ENCODE results near the gene PTX3.

PTX3 gene

DNA sequence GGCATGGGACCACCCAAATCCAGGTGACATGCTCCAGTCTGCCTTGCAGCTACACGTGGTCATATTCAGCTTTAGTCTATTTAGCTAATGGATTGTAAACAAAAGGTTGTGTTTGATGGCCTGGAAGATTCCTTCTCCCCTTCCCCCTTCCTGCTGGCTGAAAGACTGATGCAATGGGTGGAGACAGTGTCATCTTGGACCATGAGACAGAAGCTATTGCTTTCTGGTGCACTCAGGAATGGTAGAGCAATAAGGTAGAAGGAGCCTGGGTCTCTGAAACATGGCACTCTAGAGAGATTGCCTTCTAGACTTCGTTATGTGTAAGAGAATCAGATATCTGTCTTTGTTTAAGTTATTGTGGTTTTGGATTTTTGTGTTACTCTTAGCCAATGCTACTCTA is 25.7 kb upstream of the PTX3 start:
- no peak for TF ChIP-seq POLR2A (IDR thresholded peaks at IDR 0.05; ENCODE audit: low read depth, low read length)
- DNase-seq (ENCODE audit: insufficient read length, low spot score) (no peak), FAIRE-seq (no peak)

DNA sequence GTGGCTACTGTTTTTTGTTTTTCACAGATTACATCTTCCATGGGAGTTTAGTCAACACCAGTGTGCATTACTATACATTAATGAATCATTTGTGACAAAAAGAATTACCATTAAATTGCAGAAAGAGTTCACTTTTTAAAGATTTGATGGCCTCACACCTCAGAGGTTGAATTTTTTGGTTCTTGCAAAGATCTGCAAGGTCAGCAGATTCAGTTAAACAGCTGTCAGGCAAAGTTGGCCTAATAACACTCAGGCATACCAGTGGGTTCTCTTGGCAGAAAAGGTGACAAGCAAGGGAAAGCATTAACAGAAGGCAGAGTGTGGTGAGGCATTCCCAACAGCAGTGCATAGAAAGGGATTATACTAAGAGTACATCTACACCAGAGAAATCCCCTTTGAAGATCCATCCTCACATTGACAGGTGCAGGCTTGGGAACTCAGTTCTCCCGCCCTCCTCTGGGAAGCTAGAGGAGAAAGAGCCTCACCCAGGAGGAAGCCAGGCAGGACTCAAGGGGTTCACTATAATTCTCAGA is 24.3 kb upstream of the PTX3 start:
- no peak for TF ChIP-seq POLR2A (IDR thresholded peaks at IDR 0.05; ENCODE audit: low read depth, low read length)
- DNase-seq (ENCODE audit: insufficient read length, low spot score), result no peak
- no peak for FAIRE-seq

DNA sequence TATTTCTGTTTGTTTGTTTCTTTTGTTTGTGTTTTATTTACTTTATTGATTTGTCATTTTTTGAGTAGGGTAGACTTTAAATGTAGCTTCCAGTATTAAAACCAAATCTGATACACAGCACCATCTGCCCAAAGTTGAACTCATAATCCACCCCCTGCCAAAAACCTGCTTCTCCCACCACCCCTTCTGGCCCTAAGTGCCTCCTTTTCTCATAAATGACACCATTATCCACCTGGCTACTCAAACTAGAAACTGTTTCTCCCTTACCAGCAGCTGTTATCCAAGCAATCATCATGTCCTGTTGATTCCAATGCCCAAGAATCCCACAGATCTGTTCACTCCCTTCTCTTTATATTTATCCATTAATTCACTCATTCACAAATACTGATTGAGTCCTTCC is 21.8 kb upstream of the PTX3 start:
- FAIRE-seq (no peak), DNase-seq (ENCODE audit: insufficient read length, low spot score) (no peak)
- no peak for TF ChIP-seq POLR2A (IDR thresholded peaks at IDR 0.05; ENCODE audit: low read depth, low read length)

DNA sequence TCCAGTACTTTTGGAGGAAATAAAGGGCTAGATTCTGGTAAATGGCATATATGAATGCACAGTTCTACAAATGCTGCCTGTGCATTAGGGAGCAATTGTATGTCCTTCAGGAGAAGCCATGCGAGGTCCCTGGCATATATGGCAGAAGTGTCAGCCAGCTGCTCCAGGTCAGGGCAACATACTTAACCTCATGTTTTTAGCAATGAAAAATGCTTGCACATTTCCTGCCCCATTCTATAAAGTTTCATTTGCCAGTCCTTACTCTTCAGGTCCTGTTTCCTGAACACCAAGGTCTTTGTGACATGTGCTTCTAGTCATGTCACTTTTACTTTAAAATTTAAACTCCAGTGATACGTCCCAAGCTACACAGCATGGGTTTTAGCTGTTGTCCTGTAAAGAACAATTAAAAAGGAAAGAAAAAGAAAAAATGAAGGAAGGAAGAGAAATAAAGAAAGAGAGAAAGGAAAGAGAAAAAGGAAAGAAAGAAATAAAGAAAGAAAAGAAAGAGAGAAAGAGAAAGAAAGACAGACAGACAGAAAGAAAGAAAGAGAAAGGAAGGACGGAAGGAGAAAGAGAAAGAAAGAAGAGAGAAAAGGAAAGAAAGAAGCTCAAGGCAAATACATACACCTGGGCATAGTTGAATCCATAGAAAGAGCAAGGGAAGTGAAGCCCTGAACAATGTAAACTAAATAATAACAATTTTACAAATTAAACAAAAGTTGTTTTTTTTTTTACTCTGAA is 20.1 kb upstream of the PTX3 start:
- DNase-seq (ENCODE audit: insufficient read length, low spot score) (no peak), FAIRE-seq (no peak)
- TF ChIP-seq POLR2A (IDR thresholded peaks at IDR 0.05; ENCODE audit: low read depth, low read length), result no peak

DNA sequence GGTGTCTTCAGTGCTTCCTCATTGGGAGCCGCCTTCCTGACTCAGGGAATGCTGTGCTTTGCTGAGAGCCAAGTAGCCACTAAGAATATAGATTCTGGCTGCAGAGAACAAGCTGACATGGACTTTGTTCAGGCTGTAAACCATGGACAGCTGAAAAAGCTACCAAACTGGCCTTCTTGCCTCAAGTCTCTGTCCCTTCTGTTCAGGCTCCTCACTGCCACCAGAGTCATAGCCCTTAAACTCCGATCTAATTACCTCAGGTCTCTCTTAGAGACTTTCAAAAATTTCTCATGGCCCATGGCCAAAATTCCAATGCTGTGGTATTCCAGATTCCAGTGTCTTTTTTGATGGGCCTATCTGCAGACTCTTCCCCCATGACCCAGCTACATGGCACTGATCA is 19.4 kb upstream of the PTX3 start:
- DNase-seq (ENCODE audit: insufficient read length, low spot score), result no peak
- TF ChIP-seq POLR2A (IDR thresholded peaks at IDR 0.05; ENCODE audit: low read depth, low read length), result no peak
- FAIRE-seq, result peak; percentile 75

DNA sequence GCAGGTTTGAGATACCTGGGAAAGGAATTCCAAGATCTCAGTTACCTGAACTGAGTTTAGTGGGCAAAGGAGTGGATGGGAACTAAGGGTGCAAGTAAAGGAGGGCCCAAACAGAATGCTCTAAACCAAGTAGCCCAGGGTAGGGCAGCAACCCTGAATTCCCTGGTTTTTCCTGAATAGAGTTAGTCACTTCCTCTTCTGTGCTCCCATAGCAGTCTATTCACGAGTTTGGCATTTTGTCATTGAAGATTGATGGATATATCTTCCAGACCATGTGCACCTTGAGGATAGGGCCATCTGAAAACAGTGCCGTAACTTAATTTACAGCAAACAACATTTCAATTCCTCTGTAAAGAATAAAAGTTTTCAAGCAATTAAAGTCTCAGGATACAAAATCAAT is 18.5 kb upstream of the PTX3 start:
- no peak for DNase-seq (ENCODE audit: insufficient read length, low spot score)
- TF ChIP-seq POLR2A (IDR thresholded peaks at IDR 0.05; ENCODE audit: low read depth, low read length), result no peak
- FAIRE-seq, result peak; percentile 88

DNA sequence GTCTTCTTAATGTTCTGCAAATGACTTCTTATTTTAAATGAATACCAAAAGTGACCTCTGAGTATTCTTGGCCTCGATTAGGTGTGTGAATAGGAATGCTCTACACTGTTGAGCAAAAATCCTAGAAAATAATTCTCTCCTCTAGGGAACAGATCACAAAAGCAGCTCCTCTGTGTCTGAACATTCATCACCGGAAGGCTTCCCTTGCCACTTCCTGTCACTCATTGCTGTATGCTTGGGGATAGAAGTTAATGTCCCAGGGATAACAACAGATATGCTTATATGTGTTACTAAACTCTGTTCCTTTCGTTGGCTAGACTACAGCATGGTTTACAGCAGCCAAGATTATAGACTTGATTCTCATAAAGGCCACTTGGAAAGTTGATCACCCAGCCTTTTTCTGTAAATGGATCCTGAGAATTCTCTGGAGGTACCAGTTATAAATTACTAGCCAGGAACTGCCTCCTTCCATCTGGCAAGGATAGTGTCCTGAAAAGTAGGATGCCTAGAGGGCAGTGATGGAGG is 16.0 kb upstream of the PTX3 start:
- DNase-seq (ENCODE audit: insufficient read length, low spot score) (no peak), FAIRE-seq (no peak)

DNA sequence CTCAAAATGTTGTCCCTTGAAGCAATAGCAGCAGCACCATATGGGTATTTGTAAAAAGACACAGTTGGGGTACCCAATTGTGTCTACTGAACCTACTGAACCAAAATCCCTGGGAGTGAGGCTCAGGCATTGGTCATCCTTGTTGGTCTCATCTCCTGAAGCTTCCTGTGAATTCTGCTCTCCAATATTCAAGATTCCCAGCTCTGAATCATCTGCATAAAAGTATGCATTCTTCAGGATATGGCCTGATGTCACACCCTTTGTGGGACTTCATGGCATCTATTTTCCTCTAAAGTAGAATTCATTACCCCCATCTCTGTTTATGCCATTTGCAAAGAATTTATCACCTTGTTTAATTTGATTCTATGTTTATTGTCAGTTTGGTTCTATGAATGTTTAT is 13.3 kb upstream of the PTX3 start:
- no peak for TF ChIP-seq POLR2A (IDR thresholded peaks at IDR 0.05; ENCODE audit: low read depth, low read length)
- no peak for DNase-seq (ENCODE audit: insufficient read length, low spot score)
- FAIRE-seq, result no peak

More for the DNA sequence above, 16.0 kb upstream of the PTX3 start:
- no peak for TF ChIP-seq POLR2A (IDR thresholded peaks at IDR 0.05; ENCODE audit: low read depth, low read length)

DNA sequence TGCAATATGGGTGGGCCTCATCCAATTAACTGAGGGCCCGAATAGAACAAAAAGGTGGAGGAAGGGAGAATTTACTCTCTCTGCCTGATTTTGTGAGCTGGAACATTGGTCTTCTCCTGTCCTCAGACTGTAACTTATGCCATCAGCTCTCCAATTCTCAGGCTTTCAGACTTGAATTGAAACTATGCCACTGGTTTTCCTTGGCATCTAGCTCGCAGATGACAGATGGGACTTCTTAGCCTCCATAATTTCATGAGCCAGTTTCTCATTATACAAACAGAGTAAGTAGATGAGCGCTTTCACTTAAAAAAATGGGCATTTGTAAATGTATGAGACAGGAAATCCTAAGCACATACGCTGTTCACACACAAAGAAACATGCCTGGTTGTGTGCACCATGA is 8.7 kb upstream of the PTX3 start:
- no peak for FAIRE-seq
- no peak for DNase-seq (ENCODE audit: insufficient read length, low spot score)
- no peak for TF ChIP-seq POLR2A (IDR thresholded peaks at IDR 0.05; ENCODE audit: low read depth, low read length)

DNA sequence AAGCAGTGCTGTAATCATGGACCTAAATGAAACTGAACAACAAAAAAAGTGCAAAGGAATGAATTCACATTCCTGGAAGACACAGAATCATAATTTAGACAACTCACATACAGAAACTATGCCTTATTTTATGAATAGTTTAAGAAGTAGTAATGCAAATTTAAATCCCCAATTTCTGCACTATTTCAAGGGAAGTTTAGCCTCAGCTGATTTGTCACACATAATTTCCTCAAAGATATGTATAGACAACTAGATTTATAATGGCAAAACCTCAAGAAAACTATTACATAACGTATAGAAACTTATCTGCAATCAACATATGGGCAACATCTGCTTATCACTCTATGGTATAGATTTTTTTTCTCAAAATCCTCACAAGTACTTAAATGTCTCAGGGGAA is 7.8 kb upstream of the PTX3 start:
- TF ChIP-seq POLR2A (IDR thresholded peaks at IDR 0.05; ENCODE audit: low read depth, low read length), result no peak
- no peak for DNase-seq (ENCODE audit: insufficient read length, low spot score)

DNA sequence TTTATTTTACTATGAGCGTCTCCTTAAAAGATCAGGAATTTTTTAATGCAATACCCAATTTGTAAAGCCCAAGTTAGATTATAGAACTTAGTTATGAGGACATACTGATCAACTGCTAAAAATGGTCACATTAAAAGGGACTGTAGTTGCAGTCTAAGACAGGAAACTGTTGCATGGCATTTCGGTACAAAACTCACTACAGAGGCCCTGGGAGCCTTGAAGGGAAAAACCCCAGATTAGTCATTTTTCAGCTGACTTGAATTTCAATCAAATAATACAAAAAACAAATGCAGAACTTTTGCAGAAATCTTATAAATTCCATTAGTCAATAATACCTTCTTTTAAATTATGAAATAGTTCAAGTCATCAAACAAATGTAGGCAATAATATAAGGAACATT is 6.9 kb upstream of the PTX3 start:
- DNase-seq (ENCODE audit: insufficient read length, low spot score), result no peak
- TF ChIP-seq POLR2A (IDR thresholded peaks at IDR 0.05; ENCODE audit: low read depth, low read length), result no peak
- peak; percentile 65 for FAIRE-seq

More for the DNA sequence above, 7.8 kb upstream of the PTX3 start:
- FAIRE-seq, result no peak

DNA sequence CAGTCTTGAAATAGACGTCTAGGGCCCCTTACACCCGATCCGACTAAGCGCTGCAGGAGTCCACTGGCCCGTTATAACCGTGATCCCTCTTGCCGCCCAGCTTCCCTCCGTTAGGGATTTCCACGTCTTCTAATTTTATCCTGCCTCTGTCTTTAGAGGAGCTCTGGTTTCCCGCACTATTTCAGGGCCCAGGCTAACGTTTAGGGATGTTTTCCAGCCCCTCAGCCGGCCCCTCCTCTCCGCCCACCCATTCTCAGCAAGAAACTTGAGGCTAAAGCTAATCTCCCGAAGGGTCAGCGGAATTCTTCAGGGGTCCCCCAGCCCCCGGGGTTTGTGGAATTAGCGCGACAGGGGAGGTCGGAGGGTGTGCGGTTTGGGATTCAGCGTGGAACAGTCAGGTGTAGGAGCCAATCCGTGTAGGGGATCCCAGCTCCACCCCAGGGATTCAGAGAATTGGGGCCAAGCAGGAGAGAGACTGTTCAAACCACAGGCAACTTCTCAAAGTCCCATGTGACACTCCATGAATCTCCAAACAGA is 1.6 kb downstream of the PTX3 start:
- DNase-seq (ENCODE audit: insufficient read length, low spot score) (no peak), FAIRE-seq (peak; percentile 70)
- no peak for TF ChIP-seq POLR2A (IDR thresholded peaks at IDR 0.05; ENCODE audit: low read depth, low read length)

DNA sequence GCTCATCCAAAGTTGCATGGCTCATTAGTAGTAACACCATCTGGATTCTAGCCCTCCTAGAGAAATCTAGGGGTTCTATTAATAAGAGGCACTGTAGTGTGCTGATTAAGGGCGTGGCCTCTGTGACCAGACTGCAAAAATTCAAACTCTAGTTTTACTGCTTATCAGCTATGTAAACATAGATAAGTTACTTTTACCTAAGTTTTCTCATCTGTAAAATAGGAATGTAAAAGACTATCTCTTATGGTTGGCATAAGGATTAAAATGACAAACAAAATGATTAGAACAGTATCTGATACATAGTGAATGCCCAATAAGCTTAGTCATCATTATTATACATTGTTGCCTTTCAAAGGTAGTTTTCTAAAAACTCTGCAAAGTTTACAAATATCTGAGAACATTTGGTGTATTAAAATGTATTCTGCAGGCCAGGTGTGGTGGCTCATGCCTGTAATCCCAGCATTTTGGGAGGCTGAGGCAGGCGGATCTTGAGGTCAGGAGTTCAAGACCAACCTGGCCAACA is 4.5 kb downstream of the PTX3 start:
- no peak for TF ChIP-seq POLR2A (IDR thresholded peaks at IDR 0.05; ENCODE audit: low read depth, low read length)
- DNase-seq (ENCODE audit: insufficient read length, low spot score) (no peak), FAIRE-seq (no peak)

DNA sequence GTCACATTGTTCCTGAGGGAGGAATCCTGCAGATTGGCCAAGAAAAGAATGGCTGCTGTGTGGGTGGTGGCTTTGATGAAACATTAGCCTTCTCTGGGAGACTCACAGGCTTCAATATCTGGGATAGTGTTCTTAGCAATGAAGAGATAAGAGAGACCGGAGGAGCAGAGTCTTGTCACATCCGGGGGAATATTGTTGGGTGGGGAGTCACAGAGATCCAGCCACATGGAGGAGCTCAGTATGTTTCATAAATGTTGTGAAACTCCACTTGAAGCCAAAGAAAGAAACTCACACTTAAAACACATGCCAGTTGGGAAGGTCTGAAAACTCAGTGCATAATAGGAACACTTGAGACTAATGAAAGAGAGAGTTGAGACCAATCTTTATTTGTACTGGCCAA is 6.1 kb downstream of the PTX3 start:
- FAIRE-seq (peak; percentile 50), DNase-seq (ENCODE audit: insufficient read length, low spot score) (no peak)
- no peak for TF ChIP-seq POLR2A (IDR thresholded peaks at IDR 0.05; ENCODE audit: low read depth, low read length)

All from H54 (cell line).